ENCODE measurements around the gene ACOXL. TPM values are rescaled to one million over a fixed set of nuclear protein-coding genes. Genes with fewer than 3 reads are reported as not detected.

Gene ACOXL
- total RNA-seq, 2 experiments from 2014 or later = not detected

DNA sequence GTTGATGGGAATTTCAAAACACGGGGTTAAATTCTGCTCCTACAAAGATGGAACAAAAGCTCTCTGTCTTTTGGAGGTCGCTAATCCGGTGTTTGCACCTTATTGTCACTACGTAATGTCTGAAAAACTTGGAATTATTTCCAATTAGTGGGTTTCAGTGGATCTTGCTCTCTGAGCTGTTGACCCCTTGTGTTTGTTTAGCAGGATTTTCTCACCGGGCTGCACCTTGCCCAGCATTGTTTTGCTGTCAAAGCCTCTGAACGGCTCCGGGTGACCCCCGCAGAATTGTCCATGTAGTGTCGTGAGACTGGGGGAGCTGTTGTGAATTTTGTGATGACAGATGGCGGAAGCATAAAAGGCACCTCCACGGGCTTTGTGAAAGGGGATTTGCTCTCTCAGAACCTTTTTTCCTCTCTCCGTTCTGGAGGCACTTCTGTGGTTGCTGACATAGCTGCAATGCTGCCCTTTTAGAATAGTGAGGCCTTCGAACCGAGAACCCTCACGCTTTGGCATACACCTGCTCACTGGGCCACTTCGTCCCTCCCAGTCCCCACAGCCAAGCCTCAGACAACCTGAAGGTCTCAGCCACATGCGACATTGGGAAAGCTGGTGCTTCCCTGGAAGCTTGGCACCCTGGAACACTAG is 129.4 kb downstream of the ACOXL start:
- no peak overlapping the region for H3K27ac Mint-ChIP-seq
- Histone ChIP-seq H3K36me3 (ENCODE audit: insufficient read depth, low read length) (no peaks in the 10 kb centered on the region), H3K27me3 (ENCODE audit: control insufficient read depth in 1 of 2, insufficient read depth in 2 of 2, low read length in 2 of 2) (peaks cover 0 to 6% of the 10 kb centered on the region in 2 experiments), H3K4me1 (ENCODE audit: insufficient read depth, low read length) (peaks cover 47% of the 10 kb centered on the region), H3K4me3 (ENCODE audit: low read length) (no peak overlapping the region), H3K27ac (ENCODE audit: low read depth in 1 of 2, low read length in 2 of 2) (no peak overlapping the region), H3K9me3 (ENCODE audit: control insufficient read depth in 1 of 2, insufficient read depth in 1 of 2, low read length in 2 of 2) (no peaks in the 10 kb centered on the region)
- intact Hi-C loops (cut with DNase I, micrococcal nuclease) = no loop called here
- ChIA-PET CTCF (no interaction called here), POLR2A (interaction anchor here (1.0 kb wide), 1 partner anchor 15 kb away, joined by 3 read pairs; no protein-coding TSS in a partner anchor)
- H3K4me1 Mint-ChIP-seq (ENCODE audit: low read depth) = peaks cover 54% of the 10 kb centered on the region
- ATAC-seq (ENCODE audit: poor library complexity) (no peak), DNase-seq (no peak)
- peaks cover 8% of the 10 kb centered on the region for H3K27me3 Mint-ChIP-seq
- no peaks in the 10 kb centered on the region for H3K36me3 Mint-ChIP-seq (ENCODE audit: low read depth)
- H3K4me3 Mint-ChIP-seq = no peak overlapping the region
- TF ChIP-seq, protein P1, sequence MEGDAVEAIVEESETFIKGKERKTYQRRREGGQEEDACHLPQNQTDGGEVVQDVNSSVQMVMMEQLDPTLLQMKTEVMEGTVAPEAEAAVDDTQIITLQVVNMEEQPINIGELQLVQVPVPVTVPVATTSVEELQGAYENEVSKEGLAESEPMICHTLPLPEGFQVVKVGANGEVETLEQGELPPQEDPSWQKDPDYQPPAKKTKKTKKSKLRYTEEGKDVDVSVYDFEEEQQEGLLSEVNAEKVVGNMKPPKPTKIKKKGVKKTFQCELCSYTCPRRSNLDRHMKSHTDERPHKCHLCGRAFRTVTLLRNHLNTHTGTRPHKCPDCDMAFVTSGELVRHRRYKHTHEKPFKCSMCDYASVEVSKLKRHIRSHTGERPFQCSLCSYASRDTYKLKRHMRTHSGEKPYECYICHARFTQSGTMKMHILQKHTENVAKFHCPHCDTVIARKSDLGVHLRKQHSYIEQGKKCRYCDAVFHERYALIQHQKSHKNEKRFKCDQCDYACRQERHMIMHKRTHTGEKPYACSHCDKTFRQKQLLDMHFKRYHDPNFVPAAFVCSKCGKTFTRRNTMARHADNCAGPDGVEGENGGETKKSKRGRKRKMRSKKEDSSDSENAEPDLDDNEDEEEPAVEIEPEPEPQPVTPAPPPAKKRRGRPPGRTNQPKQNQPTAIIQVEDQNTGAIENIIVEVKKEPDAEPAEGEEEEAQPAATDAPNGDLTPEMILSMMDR (IDR thresholded peaks at IDR 0.05) = no peak
- H3K9me3 Mint-ChIP-seq = no peaks in the 10 kb centered on the region

DNA sequence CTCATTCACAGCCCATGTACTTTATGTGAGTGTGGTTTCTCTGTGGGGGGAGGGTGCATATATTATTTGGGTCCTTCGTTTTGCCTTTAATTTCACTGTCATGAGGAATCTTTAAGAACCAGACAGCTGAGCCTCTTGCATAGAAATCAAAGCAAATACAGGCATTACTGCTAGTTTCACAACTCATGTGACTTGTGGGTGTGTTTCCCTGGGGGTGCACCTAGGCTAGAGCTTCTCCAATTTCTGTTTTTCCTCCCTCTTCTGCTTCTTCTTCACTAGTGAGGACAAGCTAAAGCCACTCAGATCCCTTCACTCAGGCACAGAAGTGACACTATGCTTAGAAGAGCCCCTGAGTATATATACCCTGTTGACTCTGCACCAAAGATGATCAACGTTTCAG is 131.4 kb downstream of the ACOXL start:
- Mint-ChIP-seq H3K27me3 (peaks cover 8% of the 10 kb centered on the region), H3K9me3 (no peaks in the 10 kb centered on the region), H3K4me1 (ENCODE audit: low read depth) (peaks cover 43% of the 10 kb centered on the region), H3K36me3 (ENCODE audit: low read depth) (no peaks in the 10 kb centered on the region), H3K27ac (no peak overlapping the region), H3K4me3 (no peak overlapping the region)
- TF ChIP-seq, protein P1 (IDR thresholded peaks at IDR 0.05) = no peak
- no peak for ATAC-seq (ENCODE audit: poor library complexity)
- Histone ChIP-seq H3K9me3 (ENCODE audit: control insufficient read depth in 1 of 2, insufficient read depth in 1 of 2, low read length in 2 of 2) (no peaks in the 10 kb centered on the region), H3K36me3 (ENCODE audit: insufficient read depth, low read length) (no peaks in the 10 kb centered on the region), H3K4me3 (ENCODE audit: low read length) (no peak overlapping the region), H3K4me1 (ENCODE audit: insufficient read depth, low read length) (peaks cover 38% of the 10 kb centered on the region), H3K27ac (ENCODE audit: low read depth in 1 of 2, low read length in 2 of 2) (no peak overlapping the region), H3K27me3 (ENCODE audit: control insufficient read depth in 1 of 2, insufficient read depth in 2 of 2, low read length in 2 of 2) (peaks cover 0 to 6% of the 10 kb centered on the region in 2 experiments)
- POLR2A ChIA-PET = no interaction called here
- intact Hi-C loops (cut with DNase I, micrococcal nuclease) = no loop called here
- no peak for DNase-seq
- CTCF ChIA-PET = no interaction called here

DNA sequence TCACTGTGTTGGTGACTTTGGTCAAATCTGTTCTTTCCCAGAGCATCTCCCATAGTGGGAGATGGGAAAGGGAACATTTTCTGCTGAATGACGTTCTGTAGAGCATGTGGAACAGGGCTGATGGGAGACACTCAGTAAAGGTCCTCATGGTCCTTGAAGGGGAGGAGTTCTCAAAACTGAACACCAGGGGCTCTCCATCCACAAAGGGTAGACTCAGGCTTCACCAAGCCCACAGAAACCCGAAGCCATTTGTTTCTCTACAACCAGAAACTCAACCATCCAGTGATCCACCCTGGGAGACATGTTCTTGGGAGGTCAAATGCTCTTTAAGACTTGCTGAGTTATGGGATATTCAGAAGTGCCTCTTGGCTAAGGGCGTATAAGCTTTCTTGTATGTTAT is 131.8 kb downstream of the ACOXL start:
- Histone ChIP-seq H3K4me1 (ENCODE audit: insufficient read depth, low read length) (peaks cover 34% of the 10 kb centered on the region), H3K9me3 (ENCODE audit: control insufficient read depth in 1 of 2, insufficient read depth in 1 of 2, low read length in 2 of 2) (no peaks in the 10 kb centered on the region), H3K36me3 (ENCODE audit: insufficient read depth, low read length) (no peaks in the 10 kb centered on the region), H3K4me3 (ENCODE audit: low read length) (no peak overlapping the region), H3K27me3 (ENCODE audit: control insufficient read depth in 1 of 2, insufficient read depth in 2 of 2, low read length in 2 of 2) (peaks cover 0 to 6% of the 10 kb centered on the region in 2 experiments), H3K27ac (ENCODE audit: low read depth in 1 of 2, low read length in 2 of 2) (no peak overlapping the region)
- Mint-ChIP-seq H3K4me1 (ENCODE audit: low read depth) (peaks cover 39% of the 10 kb centered on the region), H3K27me3 (peaks cover 8% of the 10 kb centered on the region), H3K9me3 (no peaks in the 10 kb centered on the region), H3K27ac (no peak overlapping the region), H3K4me3 (no peak overlapping the region), H3K36me3 (ENCODE audit: low read depth) (no peaks in the 10 kb centered on the region)
- ChIA-PET CTCF (no interaction called here), POLR2A (no interaction called here)
- no peak for DNase-seq
- ATAC-seq (ENCODE audit: poor library complexity) = no peak
- TF ChIP-seq, protein P1 (IDR thresholded peaks at IDR 0.05) = no peak
- intact Hi-C loops (cut with DNase I, micrococcal nuclease) = no loop called here

Data from CD4-positive, alpha-beta T cell (primary cell).